Measurements from ENCODE around the gene GARIN5B. TPM values are rescaled to one million over a fixed set of nuclear protein-coding genes. Genes with fewer than 3 reads are reported as not detected.

Gene GARIN5B
- total and polyA plus RNA-seq, 2 of the 13 experiments (the other 11 are each of a cell fraction or from before 2014, with no cell fraction given), result not detected

GRCh38 chr19:55346725-55347441 lies 16.2 kb downstream of the GARIN5B start:
- no peaks in the 10 kb centered on the region for H3K4me1 ChIP-seq (ENCODE audit: insufficient read depth, low read length)
- no peak overlapping the region for H3K27ac ChIP-seq (ENCODE audit: extremely low read length, insufficient read depth, low read length)
- TF ChIP-seq ATF7-NPFF (CRISPR knock-in tag; IDR thresholded peaks at IDR 0.05; ENCODE audit: low read depth), result no peak
- no peak for TF ChIP-seq GZF1 (CRISPR knock-in tag; IDR thresholded peaks at IDR 0.05)
- TF ChIP-seq KLF12 (CRISPR knock-in tag; IDR thresholded peaks at IDR 0.05; ENCODE audit: borderline replicate concordance), result no peak
- TF ChIP-seq, protein P1, sequence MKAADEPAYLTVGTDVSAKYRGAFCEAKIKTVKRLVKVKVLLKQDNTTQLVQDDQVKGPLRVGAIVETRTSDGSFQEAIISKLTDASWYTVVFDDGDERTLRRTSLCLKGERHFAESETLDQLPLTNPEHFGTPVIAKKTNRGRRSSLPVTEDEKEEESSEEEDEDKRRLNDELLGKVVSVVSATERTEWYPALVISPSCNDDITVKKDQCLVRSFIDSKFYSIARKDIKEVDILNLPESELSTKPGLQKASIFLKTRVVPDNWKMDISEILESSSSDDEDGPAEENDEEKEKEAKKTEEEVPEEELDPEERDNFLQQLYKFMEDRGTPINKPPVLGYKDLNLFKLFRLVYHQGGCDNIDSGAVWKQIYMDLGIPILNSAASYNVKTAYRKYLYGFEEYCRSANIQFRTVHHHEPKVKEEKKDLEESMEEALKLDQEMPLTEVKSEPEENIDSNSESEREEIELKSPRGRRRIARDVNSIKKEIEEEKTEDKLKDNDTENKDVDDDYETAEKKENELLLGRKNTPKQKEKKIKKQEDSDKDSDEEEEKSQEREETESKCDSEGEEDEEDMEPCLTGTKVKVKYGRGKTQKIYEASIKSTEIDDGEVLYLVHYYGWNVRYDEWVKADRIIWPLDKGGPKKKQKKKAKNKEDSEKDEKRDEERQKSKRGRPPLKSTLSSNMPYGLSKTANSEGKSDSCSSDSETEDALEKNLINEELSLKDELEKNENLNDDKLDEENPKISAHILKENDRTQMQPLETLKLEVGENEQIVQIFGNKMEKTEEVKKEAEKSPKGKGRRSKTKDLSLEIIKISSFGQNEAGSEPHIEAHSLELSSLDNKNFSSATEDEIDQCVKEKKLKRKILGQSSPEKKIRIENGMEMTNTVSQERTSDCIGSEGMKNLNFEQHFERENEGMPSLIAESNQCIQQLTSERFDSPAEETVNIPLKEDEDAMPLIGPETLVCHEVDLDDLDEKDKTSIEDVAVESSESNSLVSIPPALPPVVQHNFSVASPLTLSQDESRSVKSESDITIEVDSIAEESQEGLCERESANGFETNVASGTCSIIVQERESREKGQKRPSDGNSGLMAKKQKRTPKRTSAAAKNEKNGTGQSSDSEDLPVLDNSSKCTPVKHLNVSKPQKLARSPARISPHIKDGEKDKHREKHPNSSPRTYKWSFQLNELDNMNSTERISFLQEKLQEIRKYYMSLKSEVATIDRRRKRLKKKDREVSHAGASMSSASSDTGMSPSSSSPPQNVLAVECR (CRISPR knock-in tag; IDR thresholded peaks at IDR 0.05; ENCODE audit: borderline replicate concordance), result no peak
- no peak for TF ChIP-seq ZNF674 (CRISPR knock-in tag; IDR thresholded peaks at IDR 0.05; ENCODE audit: low read depth)
- no peak for TF ChIP-seq PRPF4 (IDR thresholded peaks at IDR 0.05; ENCODE audit: low read depth, low read length, poor library complexity, severe bottlenecking)
- ATAC-seq, result no peak
- in situ Hi-C loops (cut with HindIII; ENCODE audit: extremely low pct_ligation_motif_present, low pct_unique_long_range_greater_than_20kb), result no loop called here
- H3K4me2 ChIP-seq (ENCODE audit: low read depth, low read length), result no peak overlapping the region
- H3K9ac ChIP-seq (ENCODE audit: insufficient read depth, low read depth, low read length), result no peak overlapping the region
- FAIRE-seq, result no peak
- no peak overlapping the region for H2AFZ ChIP-seq (ENCODE audit: low read length)
- H3K36me3 ChIP-seq (replicated peaks in 1 of 2; ENCODE audit: control insufficient read depth in 1 of 2, insufficient read depth in 2 of 2, low read length in 2 of 2), result peaks cover 2 to 7% of the 10 kb centered on the region in 2 experiments; a peak in 3 of 5 replicates
- no peaks in the 10 kb centered on the region for H3K9me3 ChIP-seq (ENCODE audit: low read length)
- CTCF ChIA-PET (ENCODE audit: low intra/inter-chr PET ratio, low total read pairs), result no interaction called here
- peaks cover 3 to 5% of the 10 kb centered on the region in 2 experiments; a peak in 4 of 5 replicates for H3K27me3 ChIP-seq (ENCODE audit: control insufficient read depth in 1 of 2, insufficient read depth in 2 of 2, low read length in 2 of 2)
- no peak overlapping the region for H3K4me3 ChIP-seq (replicated peaks in 1 of 3; ENCODE audit: insufficient read depth in 1 of 3, low read depth in 2 of 3, low read length in 3 of 3)
- H4K20me1 ChIP-seq (ENCODE audit: insufficient read depth, low read length), result no peaks in the 10 kb centered on the region
- H3K79me2 ChIP-seq (ENCODE audit: insufficient read depth, low read length), result no peaks in the 10 kb centered on the region
- no TSS peak for BruUV-seq (replicated peaks)
- POLR2A ChIA-PET, result no interaction called here
- WGBS (ENCODE audit: low lambda C conversion rate), result 94% methylated on average over 15 of the region's 41 CpGs
- intact Hi-C loops (cut with micrococcal nuclease; ENCODE audit: unreplicated experiment), result no loop called here
- no peak for DNase-seq (ENCODE audit: low spot score)
